HEK293 (cell line): ENCODE results near the gene ABLIM2.

Experiments used
- CTCF ChIA-PET: fragments of 350-600 bp; formaldehyde crosslinking; extraction: SDS; loops from one replicate; lab custom pipeline; 2021; ENCODE audit warnings: antibody characterized with exemption; lab: Yijun Ruan, JAX
- POLR2A ChIA-PET: fragments of 300-600 bp; formaldehyde crosslinking; extraction: SDS; loops from one replicate; lab custom pipeline; 2020; ENCODE audit warnings: antibody characterized with exemption, inconsistent platforms; lab: Yijun Ruan, JAX
- H3K27ac ChIP-seq: fragments of 200-500 bp; sonication (Bioruptor generic); 2 replicates; pipeline ENCODE4 v1.5.1; 2014; ENCODE audit warnings: low read depth, low read length, control low read depth, inconsistent platforms; ENCODE audit errors: extremely low read depth
- H3K36me3 ChIP-seq, 2 experiments: fragments of 200-500 bp in 1 of 2; sonication (Bioruptor generic) in 1 of 2; 1 replicate in 1 of 2; 2 replicates in 1 of 2; pipeline ENCODE4 v1.5.1; 2014 to 2017; ENCODE audit warnings: inconsistent platforms in 2 of 2, low read length in 2 of 2; ENCODE audit not compliant: control insufficient read depth in 2 of 2, insufficient read depth in 1 of 2
- H3K4me1 ChIP-seq: fragments of 200-500 bp; sonication (Bioruptor generic); 2 replicates; pipeline ENCODE4 v1.5.1; 2014; ENCODE audit warnings: mild to moderate bottlenecking, low read length, inconsistent platforms; ENCODE audit not compliant: control insufficient read depth, insufficient read depth
- H3K4me3 ChIP-seq: 2 replicates; pipeline ENCODE4 v1.5.1; 2011; ENCODE audit warnings: low read depth, mild to moderate bottlenecking, control low read depth, low read length, moderate library complexity
- H3K9me3 ChIP-seq: fragments of 200-500 bp; sonication (Bioruptor generic); 2 replicates; pipeline ENCODE4 v1.5.1; 2014; ENCODE audit warnings: low read depth, low read length, inconsistent platforms; ENCODE audit not compliant: control insufficient read depth, insufficient read depth
- EGR2 ChIP-seq: fragments of 450-650 bp; formaldehyde crosslinking; IDR thresholded peaks from 2 replicates; pipeline ENCODE4 v1.5.1; 2016; ENCODE audit warnings: low read depth, missing biosample characterization, missing genetic modification characterization
- GLIS1 ChIP-seq: fragments of 450-650 bp; formaldehyde crosslinking; IDR thresholded peaks from 2 replicates; pipeline ENCODE4 v1.5.1; 2016; ENCODE audit warnings: missing biosample characterization, missing genetic modification characterization
- GLIS2 ChIP-seq: fragments of 450-650 bp; formaldehyde crosslinking; IDR thresholded peaks from 2 replicates; pipeline ENCODE4 v1.5.1; 2016; ENCODE audit warnings: missing biosample characterization, missing genetic modification characterization
- IKZF3 ChIP-seq: fragments of 450-650 bp; IDR thresholded peaks from 2 replicates; pipeline ENCODE4 v1.5.0; 2018; ENCODE audit warnings: missing biosample characterization, mild to moderate bottlenecking, missing genetic modification characterization, moderate library complexity
- KLF16 ChIP-seq: fragments of 450-650 bp; formaldehyde crosslinking; IDR thresholded peaks from 2 replicates; pipeline ENCODE4 v1.5.1; 2017; ENCODE audit warnings: missing biosample characterization, missing genetic modification characterization
- KLF9 ChIP-seq: fragments of 450-650 bp; formaldehyde crosslinking; IDR thresholded peaks from 2 replicates; pipeline ENCODE4 v1.5.1; 2016; ENCODE audit warnings: missing biosample characterization, missing genetic modification characterization, low read depth
- MYNN ChIP-seq: fragments of 450-650 bp; formaldehyde crosslinking; IDR thresholded peaks from 2 replicates; pipeline ENCODE4 v1.5.1; 2016; ENCODE audit warnings: missing biosample characterization, missing genetic modification characterization, borderline replicate concordance
- SCRT2 ChIP-seq: fragments of 450-650 bp; formaldehyde crosslinking; IDR thresholded peaks from 2 replicates; pipeline ENCODE4 v1.5.1; 2016; ENCODE audit warnings: missing biosample characterization, missing genetic modification characterization
- YY1 ChIP-seq: fragments of 450-650 bp; formaldehyde crosslinking; IDR thresholded peaks from 2 replicates; pipeline ENCODE4 v1.5.1; 2018; ENCODE audit warnings: missing biosample characterization, missing genetic modification characterization
- ZBTB17 ChIP-seq: fragments of 450-650 bp; formaldehyde crosslinking; IDR thresholded peaks from 2 replicates; pipeline ENCODE4 v1.5.1; 2016; ENCODE audit warnings: missing biosample characterization, missing genetic modification characterization
- ZBTB48 ChIP-seq: fragments of 450-650 bp; formaldehyde crosslinking; IDR thresholded peaks from 2 replicates; pipeline ENCODE4 v1.5.1; 2016; ENCODE audit warnings: missing biosample characterization, missing genetic modification characterization
- ZFHX2 ChIP-seq: fragments of 450-650 bp; formaldehyde crosslinking; conservative IDR thresholded peaks from 2 replicates; pipeline ENCODE4 v1.5.1; 2016; ENCODE audit warnings: missing biosample characterization, missing genetic modification characterization
- ZNF121 ChIP-seq: fragments of 450-650 bp; formaldehyde crosslinking; IDR thresholded peaks from 2 replicates; pipeline ENCODE4 v1.5.1; 2016; ENCODE audit warnings: missing biosample characterization, missing genetic modification characterization
- ZNF221 ChIP-seq: fragments of 450-650 bp; formaldehyde crosslinking; IDR thresholded peaks from 2 replicates; pipeline ENCODE4 v1.5.1; 2017; ENCODE audit warnings: missing biosample characterization, missing genetic modification characterization, borderline replicate concordance
- ZNF366 ChIP-seq: fragments of 450-650 bp; formaldehyde crosslinking; conservative IDR thresholded peaks from 2 replicates; pipeline ENCODE4 v1.5.1; 2016; ENCODE audit warnings: missing biosample characterization, missing genetic modification characterization
- ZNF416 ChIP-seq: fragments of 450-650 bp; formaldehyde crosslinking; IDR thresholded peaks from 2 replicates; pipeline ENCODE4 v1.5.1; 2016; ENCODE audit warnings: missing biosample characterization, missing genetic modification characterization
- ZNF571 ChIP-seq: fragments of 450-650 bp; formaldehyde crosslinking; IDR thresholded peaks from 2 replicates; pipeline ENCODE4 v1.5.0; 2017; ENCODE audit warnings: missing biosample characterization, missing genetic modification characterization
- ZNF837 ChIP-seq: fragments of 450-650 bp; formaldehyde crosslinking; IDR thresholded peaks from 2 replicates; pipeline ENCODE4 v1.5.1; 2016; ENCODE audit warnings: missing biosample characterization, missing genetic modification characterization
- ZXDB ChIP-seq: fragments of 450-650 bp; formaldehyde crosslinking; IDR thresholded peaks from 2 replicates; pipeline ENCODE4 v1.5.1; 2016; ENCODE audit warnings: missing biosample characterization, missing genetic modification characterization
- TF ChIP-seq, protein P1 (sequence below): fragments of 450-650 bp; formaldehyde crosslinking; IDR thresholded peaks from 2 replicates; pipeline ENCODE4 v1.5.1; 2016; ENCODE audit warnings: missing biosample characterization, missing genetic modification characterization
- TF ChIP-seq, protein P2 (sequence below): fragments of 450-650 bp; formaldehyde crosslinking; IDR thresholded peaks from 2 replicates; pipeline ENCODE4 v1.5.1; 2016; ENCODE audit warnings: missing biosample characterization, missing genetic modification characterization
- TF ChIP-seq, protein P3 (sequence below): fragments of 450-650 bp; formaldehyde crosslinking; IDR thresholded peaks from 2 replicates; pipeline ENCODE4 v1.5.1; 2016; ENCODE audit warnings: missing biosample characterization, missing genetic modification characterization
- TF ChIP-seq, protein P4 (sequence below): fragments of 450-650 bp; formaldehyde crosslinking; IDR thresholded peaks from 2 replicates; pipeline ENCODE4 v1.5.1; 2017; ENCODE audit warnings: missing biosample characterization, missing genetic modification characterization
- TF ChIP-seq, protein P5 (sequence below): fragments of 450-650 bp; formaldehyde crosslinking; IDR thresholded peaks from 2 replicates; pipeline ENCODE4 v1.5.1; 2016; ENCODE audit warnings: missing biosample characterization, missing genetic modification characterization
- TF ChIP-seq, protein P6 (sequence below): fragments of 450-650 bp; formaldehyde crosslinking; IDR thresholded peaks from 2 replicates; pipeline ENCODE4 v1.5.1; 2016; ENCODE audit warnings: missing biosample characterization, missing genetic modification characterization

The ABLIM2 gene

DNA sequence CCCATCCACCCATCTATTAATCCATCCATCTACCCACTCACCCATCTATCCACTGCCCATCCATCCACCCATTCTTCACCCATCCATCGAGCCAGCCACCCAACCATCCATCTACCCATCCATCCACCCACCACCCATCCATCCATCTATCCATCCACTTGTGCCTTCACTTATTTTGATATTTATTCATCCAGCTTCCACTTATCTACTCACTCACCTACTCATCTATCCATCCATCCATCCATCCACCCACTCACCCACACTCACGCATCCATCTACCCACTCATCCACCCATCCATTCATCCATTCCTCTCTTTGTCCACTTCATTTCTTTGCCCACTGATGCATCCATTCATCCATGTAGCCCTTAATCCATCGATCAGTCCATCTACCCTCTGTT lies 146.1 kb downstream of the ABLIM2 start:
- no peaks in the 10 kb centered on the region for H3K9me3 ChIP-seq
- TF ChIP-seq ZNF366 (tag by site-specific recombination) (peak; percentile 57), ZFHX2 (tag by site-specific recombination) (peak; percentile 63), ZBTB17 (tag by site-specific recombination) (0 out of 2 replicates have a peak, but pooled peaks have one; percentile 43), KLF9 (tag by site-specific recombination) (no peak), ZNF837 (tag by site-specific recombination) (no peak), EGR2 (tag by site-specific recombination) (peak; percentile 92), GLIS2 (tag by site-specific recombination) (no peak)
- TF ChIP-seq, protein P1, sequence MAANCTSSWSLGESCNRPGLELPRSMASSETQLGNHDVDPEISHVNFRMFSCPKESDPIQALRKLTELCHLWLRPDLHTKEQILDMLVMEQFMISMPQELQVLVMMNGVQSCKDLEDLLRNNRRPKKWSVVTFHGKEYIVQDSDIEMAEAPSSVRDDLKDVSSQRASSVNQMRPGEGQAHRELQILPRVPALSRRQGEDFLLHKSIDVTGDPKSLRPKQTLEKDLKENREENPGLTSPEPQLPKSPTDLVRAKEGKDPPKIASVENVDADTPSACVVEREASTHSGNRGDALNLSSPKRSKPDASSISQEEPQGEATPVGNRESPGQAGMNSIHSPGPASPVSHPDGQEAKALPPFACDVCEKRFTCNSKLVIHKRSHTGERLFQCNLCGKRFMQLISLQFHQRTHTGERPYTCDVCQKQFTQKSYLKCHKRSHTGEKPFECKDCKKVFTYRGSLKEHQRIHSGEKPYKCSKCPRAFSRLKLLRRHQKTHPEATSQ (tag by site-specific recombination) = no peak
- TF ChIP-seq, protein P2, sequence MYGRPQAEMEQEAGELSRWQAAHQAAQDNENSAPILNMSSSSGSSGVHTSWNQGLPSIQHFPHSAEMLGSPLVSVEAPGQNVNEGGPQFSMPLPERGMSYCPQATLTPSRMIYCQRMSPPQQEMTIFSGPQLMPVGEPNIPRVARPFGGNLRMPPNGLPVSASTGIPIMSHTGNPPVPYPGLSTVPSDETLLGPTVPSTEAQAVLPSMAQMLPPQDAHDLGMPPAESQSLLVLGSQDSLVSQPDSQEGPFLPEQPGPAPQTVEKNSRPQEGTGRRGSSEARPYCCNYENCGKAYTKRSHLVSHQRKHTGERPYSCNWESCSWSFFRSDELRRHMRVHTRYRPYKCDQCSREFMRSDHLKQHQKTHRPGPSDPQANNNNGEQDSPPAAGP (tag by site-specific recombination) = no peak
- TF ChIP-seq, all 188 proteins: peak for 4
- ChIA-PET CTCF (no interaction called here), POLR2A (no interaction called here)
- H3K36me3 ChIP-seq = no peaks in the 10 kb centered on the region
- H3K27ac ChIP-seq = no peak overlapping the region
- H3K4me3 ChIP-seq = no peak overlapping the region
- H3K4me1 ChIP-seq = no peaks in the 10 kb centered on the region

DNA sequence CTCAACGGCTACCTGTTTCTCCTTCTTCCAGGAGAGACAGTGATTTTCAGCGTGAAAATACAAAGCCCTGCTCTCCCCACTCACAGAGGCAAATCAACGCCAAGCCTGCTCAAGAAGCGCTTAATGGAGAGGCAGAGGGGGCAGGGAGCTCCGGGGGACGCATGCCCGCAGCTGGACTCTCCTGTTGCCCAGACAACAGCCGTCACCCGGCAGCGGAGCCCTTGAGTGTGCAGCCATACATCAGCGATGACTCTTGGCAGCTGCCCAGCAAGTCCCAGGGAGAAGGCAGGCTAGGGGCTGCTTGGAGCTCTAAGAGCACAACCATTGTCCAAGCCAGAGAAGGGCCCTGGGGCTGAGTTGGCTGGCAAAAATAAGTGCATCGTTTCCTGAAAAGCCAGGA lies 148.0 kb downstream of the ABLIM2 start:
- no peak overlapping the region for H3K27ac ChIP-seq
- no peaks in the 10 kb centered on the region for H3K9me3 ChIP-seq
- no peaks in the 10 kb centered on the region for H3K36me3 ChIP-seq
- POLR2A ChIA-PET = no interaction called here
- CTCF ChIA-PET = interaction anchor here (0.6 to 1.3 kb wide), 4 partner anchors 23 to 802 kb away, joined by 3 to 9 read pairs (median 3); no protein-coding TSS in a partner anchor
- H3K4me1 ChIP-seq = no peaks in the 10 kb centered on the region
- no peak overlapping the region for H3K4me3 ChIP-seq
- TF ChIP-seq ZNF571 (tag by site-specific recombination) (no peak), MYNN (peak; percentile 98), YY1 (tag by site-specific recombination) (0 out of 2 replicates have a peak, but pooled peaks have one; percentile 10), ZBTB48 (peak; percentile 87), GLIS1 (tag by site-specific recombination) (peak; percentile 70), IKZF3 (tag by site-specific recombination) (peak; percentile 60; the same call in 1 of the 2 replicates), SCRT2 (tag by site-specific recombination) (peak; percentile 66), ZNF416 (tag by site-specific recombination) (no peak), ZNF121 (tag by site-specific recombination) (no peak), ZXDB (tag by site-specific recombination) (no peak), ZNF221 (no peak), KLF16 (tag by site-specific recombination) (no peak)
- TF ChIP-seq, protein P3, sequence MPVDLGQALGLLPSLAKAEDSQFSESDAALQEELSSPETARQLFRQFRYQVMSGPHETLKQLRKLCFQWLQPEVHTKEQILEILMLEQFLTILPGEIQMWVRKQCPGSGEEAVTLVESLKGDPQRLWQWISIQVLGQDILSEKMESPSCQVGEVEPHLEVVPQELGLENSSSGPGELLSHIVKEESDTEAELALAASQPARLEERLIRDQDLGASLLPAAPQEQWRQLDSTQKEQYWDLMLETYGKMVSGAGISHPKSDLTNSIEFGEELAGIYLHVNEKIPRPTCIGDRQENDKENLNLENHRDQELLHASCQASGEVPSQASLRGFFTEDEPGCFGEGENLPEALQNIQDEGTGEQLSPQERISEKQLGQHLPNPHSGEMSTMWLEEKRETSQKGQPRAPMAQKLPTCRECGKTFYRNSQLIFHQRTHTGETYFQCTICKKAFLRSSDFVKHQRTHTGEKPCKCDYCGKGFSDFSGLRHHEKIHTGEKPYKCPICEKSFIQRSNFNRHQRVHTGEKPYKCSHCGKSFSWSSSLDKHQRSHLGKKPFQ (tag by site-specific recombination) = no peak
- TF ChIP-seq, protein P4, sequence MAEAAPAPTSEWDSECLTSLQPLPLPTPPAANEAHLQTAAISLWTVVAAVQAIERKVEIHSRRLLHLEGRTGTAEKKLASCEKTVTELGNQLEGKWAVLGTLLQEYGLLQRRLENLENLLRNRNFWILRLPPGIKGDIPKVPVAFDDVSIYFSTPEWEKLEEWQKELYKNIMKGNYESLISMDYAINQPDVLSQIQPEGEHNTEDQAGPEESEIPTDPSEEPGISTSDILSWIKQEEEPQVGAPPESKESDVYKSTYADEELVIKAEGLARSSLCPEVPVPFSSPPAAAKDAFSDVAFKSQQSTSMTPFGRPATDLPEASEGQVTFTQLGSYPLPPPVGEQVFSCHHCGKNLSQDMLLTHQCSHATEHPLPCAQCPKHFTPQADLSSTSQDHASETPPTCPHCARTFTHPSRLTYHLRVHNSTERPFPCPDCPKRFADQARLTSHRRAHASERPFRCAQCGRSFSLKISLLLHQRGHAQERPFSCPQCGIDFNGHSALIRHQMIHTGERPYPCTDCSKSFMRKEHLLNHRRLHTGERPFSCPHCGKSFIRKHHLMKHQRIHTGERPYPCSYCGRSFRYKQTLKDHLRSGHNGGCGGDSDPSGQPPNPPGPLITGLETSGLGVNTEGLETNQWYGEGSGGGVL (tag by site-specific recombination) = no peak
- TF ChIP-seq, protein P5, sequence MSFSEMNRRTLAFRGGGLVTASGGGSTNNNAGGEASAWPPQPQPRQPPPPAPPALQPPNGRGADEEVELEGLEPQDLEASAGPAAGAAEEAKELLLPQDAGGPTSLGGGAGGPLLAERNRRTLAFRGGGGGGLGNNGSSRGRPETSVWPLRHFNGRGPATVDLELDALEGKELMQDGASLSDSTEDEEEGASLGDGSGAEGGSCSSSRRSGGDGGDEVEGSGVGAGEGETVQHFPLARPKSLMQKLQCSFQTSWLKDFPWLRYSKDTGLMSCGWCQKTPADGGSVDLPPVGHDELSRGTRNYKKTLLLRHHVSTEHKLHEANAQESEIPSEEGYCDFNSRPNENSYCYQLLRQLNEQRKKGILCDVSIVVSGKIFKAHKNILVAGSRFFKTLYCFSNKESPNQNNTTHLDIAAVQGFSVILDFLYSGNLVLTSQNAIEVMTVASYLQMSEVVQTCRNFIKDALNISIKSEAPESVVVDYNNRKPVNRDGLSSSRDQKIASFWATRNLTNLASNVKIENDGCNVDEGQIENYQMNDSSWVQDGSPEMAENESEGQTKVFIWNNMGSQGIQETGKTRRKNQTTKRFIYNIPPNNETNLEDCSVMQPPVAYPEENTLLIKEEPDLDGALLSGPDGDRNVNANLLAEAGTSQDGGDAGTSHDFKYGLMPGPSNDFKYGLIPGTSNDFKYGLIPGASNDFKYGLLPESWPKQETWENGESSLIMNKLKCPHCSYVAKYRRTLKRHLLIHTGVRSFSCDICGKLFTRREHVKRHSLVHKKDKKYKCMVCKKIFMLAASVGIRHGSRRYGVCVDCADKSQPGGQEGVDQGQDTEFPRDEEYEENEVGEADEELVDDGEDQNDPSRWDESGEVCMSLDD (tag by site-specific recombination) = no peak
- TF ChIP-seq, protein P6, sequence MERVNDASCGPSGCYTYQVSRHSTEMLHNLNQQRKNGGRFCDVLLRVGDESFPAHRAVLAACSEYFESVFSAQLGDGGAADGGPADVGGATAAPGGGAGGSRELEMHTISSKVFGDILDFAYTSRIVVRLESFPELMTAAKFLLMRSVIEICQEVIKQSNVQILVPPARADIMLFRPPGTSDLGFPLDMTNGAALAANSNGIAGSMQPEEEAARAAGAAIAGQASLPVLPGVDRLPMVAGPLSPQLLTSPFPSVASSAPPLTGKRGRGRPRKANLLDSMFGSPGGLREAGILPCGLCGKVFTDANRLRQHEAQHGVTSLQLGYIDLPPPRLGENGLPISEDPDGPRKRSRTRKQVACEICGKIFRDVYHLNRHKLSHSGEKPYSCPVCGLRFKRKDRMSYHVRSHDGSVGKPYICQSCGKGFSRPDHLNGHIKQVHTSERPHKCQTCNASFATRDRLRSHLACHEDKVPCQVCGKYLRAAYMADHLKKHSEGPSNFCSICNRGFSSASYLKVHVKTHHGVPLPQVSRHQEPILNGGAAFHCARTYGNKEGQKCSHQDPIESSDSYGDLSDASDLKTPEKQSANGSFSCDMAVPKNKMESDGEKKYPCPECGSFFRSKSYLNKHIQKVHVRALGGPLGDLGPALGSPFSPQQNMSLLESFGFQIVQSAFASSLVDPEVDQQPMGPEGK (tag by site-specific recombination) = 0 out of 2 replicates have a peak, but pooled peaks have one; percentile 55
